Mesenchymal stem cell (in vitro differentiated cells and primary cell): ENCODE data around the gene CAAP1.

ENCODE experiments used
- DNase-seq: peaks from one replicate; pipeline ENCODE4 v3.0.0-alpha.2; 2013
- H2AFZ ChIP-seq: one replicate; pipeline ENCODE4 v1.6.1; 2013; ENCODE audit warnings: low read depth, mild to moderate bottlenecking, control low read depth, inconsistent platforms, low read length, moderate library complexity
- H2AK5ac ChIP-seq: 2 replicates; pipeline ENCODE4 v1.6.1; 2013; ENCODE audit warnings: low read length, moderate library complexity, mild to moderate bottlenecking, inconsistent platforms; ENCODE audit not compliant: severe bottlenecking
- H2BK120ac ChIP-seq: one replicate; pipeline ENCODE4 v1.6.1; 2013; ENCODE audit warnings: low read depth, mild to moderate bottlenecking, inconsistent platforms, low read length, moderate library complexity
- H2BK12ac ChIP-seq, 2 experiments: one replicate each; pipeline ENCODE4 v1.6.1; 2013; ENCODE audit warnings: inconsistent platforms in 2 of 2, low read length in 2 of 2, mild to moderate bottlenecking in 2 of 2, moderate library complexity in 2 of 2, control low read depth in 1 of 2
- H2BK15ac ChIP-seq: one replicate; pipeline ENCODE4 v1.6.1; 2013; ENCODE audit warnings: mild to moderate bottlenecking, low read depth, inconsistent platforms; ENCODE audit not compliant: poor library complexity, severe bottlenecking
- H2BK5ac ChIP-seq: 2 replicates; pipeline ENCODE4 v1.6.1; 2013; ENCODE audit warnings: low read depth, mild to moderate bottlenecking, low read length, control low read depth, inconsistent platforms; ENCODE audit not compliant: poor library complexity, severe bottlenecking
- H3K14ac ChIP-seq, 2 experiments: one replicate each; pipeline ENCODE4 v1.6.1; 2013; ENCODE audit warnings: inconsistent platforms in 2 of 2, low read length in 2 of 2, control low read depth in 1 of 2, mild to moderate bottlenecking in 1 of 2, moderate library complexity in 1 of 2
- H3K18ac ChIP-seq, 2 experiments: one replicate each; pipeline ENCODE4 v1.6.1; 2013; ENCODE audit warnings: inconsistent platforms in 2 of 2, low read length in 2 of 2, control low read depth in 1 of 2, low read depth in 1 of 2, mild to moderate bottlenecking in 1 of 2
- H3K23ac ChIP-seq, 2 experiments: one replicate each; pipeline ENCODE4 v1.6.1; 2013; ENCODE audit warnings: inconsistent platforms in 2 of 2, low read length in 2 of 2, mild to moderate bottlenecking in 2 of 2, moderate library complexity in 2 of 2, control low read depth in 1 of 2
- H3K27ac ChIP-seq: 2 replicates; pipeline ENCODE4 v1.5.1; 2013; ENCODE audit warnings: mild to moderate bottlenecking, moderate library complexity, low read length, control low read depth, inconsistent platforms; ENCODE audit not compliant: poor library complexity, severe bottlenecking
- H3K27me3 ChIP-seq, 2 experiments: 2 replicates each; pipeline versions ENCODE4 v1.6.1 to v1.7.0; 2013; ENCODE audit warnings: low read length in 2 of 2, mild to moderate bottlenecking in 2 of 2, moderate library complexity in 2 of 2, control low read depth in 1 of 2, inconsistent platforms in 1 of 2; ENCODE audit not compliant: control insufficient read depth in 1 of 2, insufficient read depth in 1 of 2
- H3K36me3 ChIP-seq, 2 experiments: 2 replicates each; pipeline versions ENCODE4 v1.6.1 to v1.7.0; 2013; ENCODE audit warnings: low read length in 2 of 2, control low read depth in 1 of 2, inconsistent platforms in 1 of 2, low read depth in 1 of 2, mild to moderate bottlenecking in 1 of 2; ENCODE audit not compliant: insufficient read depth in 2 of 2, control insufficient read depth in 1 of 2
- H3K4ac ChIP-seq, 2 experiments: one replicate each; pipeline ENCODE4 v1.6.1; 2013; ENCODE audit warnings: inconsistent platforms in 2 of 2, low read length in 2 of 2, mild to moderate bottlenecking in 2 of 2, moderate library complexity in 2 of 2, control low read depth in 1 of 2, low read depth in 1 of 2
- H3K4me1 ChIP-seq: 2 replicates; pipeline ENCODE4 v1.6.1; 2013; ENCODE audit warnings: low read depth, low read length, control low read depth; ENCODE audit not compliant: control insufficient read depth, insufficient read depth
- H3K4me2 ChIP-seq: 2 replicates; pipeline ENCODE4 v1.6.1; 2013; ENCODE audit warnings: low read length, mild to moderate bottlenecking, inconsistent platforms; ENCODE audit not compliant: poor library complexity, severe bottlenecking
- H3K4me3 ChIP-seq, 2 experiments: 2 replicates each; pipeline versions ENCODE4 v1.5.1 to v1.7.0; 2013; ENCODE audit warnings: low read length in 2 of 2, mild to moderate bottlenecking in 2 of 2, control low read depth in 1 of 2, low read depth in 1 of 2; ENCODE audit not compliant: insufficient read depth in 1 of 2
- H3K79me1 ChIP-seq: replicated peaks from 2 replicates; pipeline ENCODE4 v1.6.1; 2013; ENCODE audit warnings: mild to moderate bottlenecking, control low read depth, low read length, inconsistent platforms; ENCODE audit not compliant: poor library complexity, severe bottlenecking
- H3K9ac ChIP-seq: 2 replicates; pipeline ENCODE4 v1.7.0; 2013; ENCODE audit warnings: mild to moderate bottlenecking, low read length, moderate library complexity
- H3K9me3 ChIP-seq: 2 replicates; pipeline ENCODE4 v1.7.0; 2013; ENCODE audit warnings: mild to moderate bottlenecking, low read length; ENCODE audit not compliant: control insufficient read depth
- H4K8ac ChIP-seq: one replicate; pipeline ENCODE4 v1.6.1; 2013; ENCODE audit warnings: inconsistent platforms, mild to moderate bottlenecking, low read length, moderate library complexity
- H4K91ac ChIP-seq: one replicate; pipeline ENCODE4 v1.6.1; 2013; ENCODE audit warnings: mild to moderate bottlenecking, low read length, inconsistent platforms
- WGBS: methylation state at CpG from one replicate; pipeline ENCODE4 v1.1.7; 2013; ENCODE audit warnings: mixed read lengths; 5-methylcytosine and 5-hydroxymethylcytosine counted together

Gene CAAP1

DNA sequence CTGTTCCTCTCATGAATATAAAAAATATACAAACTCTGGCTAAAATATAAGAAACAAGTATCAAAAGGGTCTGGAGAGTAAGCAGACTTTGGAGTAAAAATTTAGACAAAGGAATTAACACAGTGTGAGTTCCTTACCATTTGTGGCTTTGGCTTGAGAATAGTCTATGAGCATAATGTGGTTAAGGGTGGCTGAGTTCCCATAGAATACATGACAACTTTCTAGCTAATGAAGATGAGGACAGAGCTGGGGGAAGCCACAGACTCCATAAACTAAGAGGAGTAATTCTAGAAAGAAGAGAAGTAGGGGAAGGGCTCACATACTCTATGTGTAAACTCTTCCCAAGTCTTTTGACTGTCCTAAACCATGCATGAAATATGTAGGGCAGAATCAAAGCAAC, 79.4 kb downstream of the CAAP1 start:
- no peak overlapping the region for H3K9ac ChIP-seq
- H2BK5ac ChIP-seq, result no peak overlapping the region
- no peak overlapping the region for H2BK120ac ChIP-seq
- no peak overlapping the region for H3K4me2 ChIP-seq
- no peaks in the 10 kb centered on the region for H3K36me3 ChIP-seq
- H3K79me1 ChIP-seq, result no peaks in the 10 kb centered on the region
- H3K9me3 ChIP-seq, result peaks cover 15% of the 10 kb centered on the region
- no peak overlapping the region for H2AK5ac ChIP-seq
- no peaks in the 10 kb centered on the region for H3K4me1 ChIP-seq
- no peak overlapping the region for H3K27ac ChIP-seq
- no peak overlapping the region for H3K4ac ChIP-seq
- H2AFZ ChIP-seq, result no peak overlapping the region
- no peak overlapping the region for H3K14ac ChIP-seq
- no peaks in the 10 kb centered on the region for H3K27me3 ChIP-seq
- H2BK15ac ChIP-seq, result no peak overlapping the region
- no peak overlapping the region for H4K8ac ChIP-seq
- no peak overlapping the region for H3K18ac ChIP-seq
- H3K4me3 ChIP-seq, result no peak overlapping the region
- no peak overlapping the region for H4K91ac ChIP-seq
- no peak overlapping the region for H3K23ac ChIP-seq
- DNase-seq, result no peak
- no peak overlapping the region for H2BK12ac ChIP-seq

DNA sequence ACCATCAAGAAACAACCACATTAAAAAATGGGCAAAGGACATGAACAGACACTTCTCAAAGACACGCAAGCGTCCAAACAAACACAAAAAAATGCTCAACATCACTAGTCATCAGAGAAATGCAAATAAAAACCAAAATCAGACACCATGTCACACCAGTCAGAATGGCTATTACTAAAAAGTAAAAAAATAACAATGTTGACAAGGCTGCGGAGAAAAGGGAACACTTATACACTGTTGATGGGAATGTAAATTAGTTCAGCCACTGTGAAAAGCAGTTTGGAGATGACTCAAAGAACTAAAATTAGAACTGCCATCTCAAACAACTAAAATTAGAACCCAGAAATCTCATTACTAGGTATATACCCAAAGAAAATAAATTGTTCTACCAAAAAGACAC, 80.4 kb downstream of the CAAP1 start:
- H3K9ac ChIP-seq, result no peak overlapping the region
- H2BK5ac ChIP-seq, result no peak overlapping the region
- H3K4ac ChIP-seq, result no peak overlapping the region
- no peaks in the 10 kb centered on the region for H3K36me3 ChIP-seq
- no peak for DNase-seq
- no peak overlapping the region for H2BK12ac ChIP-seq
- peaks cover 15% of the 10 kb centered on the region for H3K9me3 ChIP-seq
- H3K4me2 ChIP-seq, result no peak overlapping the region
- no peak overlapping the region for H3K4me3 ChIP-seq
- H3K27me3 ChIP-seq, result no peaks in the 10 kb centered on the region
- H3K14ac ChIP-seq, result no peak overlapping the region
- H2BK15ac ChIP-seq, result no peak overlapping the region
- no peak overlapping the region for H4K91ac ChIP-seq
- H3K23ac ChIP-seq, result no peak overlapping the region
- H3K4me1 ChIP-seq, result no peaks in the 10 kb centered on the region
- no peak overlapping the region for H4K8ac ChIP-seq
- no peak overlapping the region for H3K18ac ChIP-seq
- no peak overlapping the region for H3K27ac ChIP-seq
- 86% methylated on average over 2 of the region's 3 CpGs for WGBS
- H2BK120ac ChIP-seq, result no peak overlapping the region
- no peak overlapping the region for H2AK5ac ChIP-seq
- no peak overlapping the region for H2AFZ ChIP-seq
- no peaks in the 10 kb centered on the region for H3K79me1 ChIP-seq

DNA sequence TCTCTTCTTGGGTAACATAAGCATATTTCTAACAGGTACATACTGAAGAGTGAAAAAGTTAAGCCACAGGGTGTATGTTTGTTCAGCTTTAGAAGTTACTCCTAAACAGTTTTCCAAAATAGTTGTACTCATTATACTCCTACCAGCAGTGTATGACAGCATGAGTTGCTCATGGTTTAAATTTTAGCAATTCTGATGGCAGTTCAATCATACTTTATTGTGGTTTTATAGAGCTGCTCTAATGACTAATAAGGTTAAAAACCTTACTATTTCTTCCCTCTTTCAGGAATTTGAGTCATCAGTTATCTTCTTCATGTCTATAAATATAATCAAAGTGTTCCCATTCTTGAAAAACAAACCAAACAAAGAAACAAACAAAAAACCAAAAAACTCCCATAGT, 81.5 kb downstream of the CAAP1 start:
- H4K8ac ChIP-seq, result no peak overlapping the region
- no peak overlapping the region for H3K23ac ChIP-seq
- no peak overlapping the region for H3K18ac ChIP-seq
- no peaks in the 10 kb centered on the region for H3K4me1 ChIP-seq
- H3K14ac ChIP-seq, result no peak overlapping the region
- H2AK5ac ChIP-seq, result no peak overlapping the region
- H2BK15ac ChIP-seq, result no peak overlapping the region
- no peak overlapping the region for H4K91ac ChIP-seq
- H2BK12ac ChIP-seq, result no peak overlapping the region
- no peaks in the 10 kb centered on the region for H3K36me3 ChIP-seq
- H2BK5ac ChIP-seq, result no peak overlapping the region
- no peak overlapping the region for H2AFZ ChIP-seq
- no peak overlapping the region for H2BK120ac ChIP-seq
- no peaks in the 10 kb centered on the region for H3K79me1 ChIP-seq
- H3K4me2 ChIP-seq, result no peak overlapping the region
- H3K9ac ChIP-seq, result peak overlapping the region; percentile 75
- H3K9me3 ChIP-seq, result peaks cover 15% of the 10 kb centered on the region
- no peak overlapping the region for H3K4me3 ChIP-seq
- no peak overlapping the region for H3K4ac ChIP-seq
- no peaks in the 10 kb centered on the region for H3K27me3 ChIP-seq
- DNase-seq, result no peak
- H3K27ac ChIP-seq, result no peak overlapping the region

DNA sequence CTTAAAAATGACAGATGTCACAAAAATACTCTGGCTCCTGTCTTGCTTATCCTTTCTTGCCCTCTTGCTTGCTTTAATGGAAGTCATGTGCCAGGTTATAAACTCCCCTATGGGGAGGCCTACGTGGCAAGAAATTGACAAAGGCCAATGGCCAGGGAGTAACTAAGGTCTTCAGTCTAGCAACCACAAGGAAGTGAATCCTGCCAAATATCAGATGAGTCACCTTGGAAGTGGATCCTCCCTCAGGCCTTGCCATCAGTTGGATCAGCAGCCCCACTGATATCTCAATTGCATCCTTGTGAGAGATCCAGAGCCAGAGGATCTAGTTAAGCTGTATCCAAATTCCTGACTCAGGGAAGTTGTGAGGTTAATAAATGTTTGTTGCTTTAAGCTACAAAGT, 82.8 kb downstream of the CAAP1 start:
- Histone ChIP-seq H3K9ac (peak overlapping the region; percentile 75), H2BK12ac (no peak overlapping the region), H3K23ac (no peak overlapping the region), H2BK5ac (no peak overlapping the region), H2AK5ac (no peak overlapping the region), H4K91ac (no peak overlapping the region), H3K27ac (no peak overlapping the region), H3K4ac (no peak overlapping the region), H3K4me1 (no peaks in the 10 kb centered on the region), H3K4me3 (no peak overlapping the region), H4K8ac (no peak overlapping the region), H3K18ac (no peak overlapping the region), H3K79me1 (no peaks in the 10 kb centered on the region), H2BK120ac (no peak overlapping the region), H3K27me3 (no peaks in the 10 kb centered on the region), H3K14ac (no peak overlapping the region), H3K36me3 (no peaks in the 10 kb centered on the region), H3K4me2 (no peak overlapping the region), H3K9me3 (peaks cover 11% of the 10 kb centered on the region), H2BK15ac (no peak overlapping the region), H2AFZ (no peak overlapping the region)
- WGBS, result 79% methylated on average over 1 of the region's 1 CpG
- DNase-seq, result peak; percentile 4
